ENCODE results near the gene SNRNP200. TPM values are rescaled to one million over a fixed set of nuclear protein-coding genes. Genes with fewer than 3 reads are reported as not detected.

The SNRNP200 gene
- total RNA-seq, 1 experiment from 2014 or later: 202 TPM

DNA sequence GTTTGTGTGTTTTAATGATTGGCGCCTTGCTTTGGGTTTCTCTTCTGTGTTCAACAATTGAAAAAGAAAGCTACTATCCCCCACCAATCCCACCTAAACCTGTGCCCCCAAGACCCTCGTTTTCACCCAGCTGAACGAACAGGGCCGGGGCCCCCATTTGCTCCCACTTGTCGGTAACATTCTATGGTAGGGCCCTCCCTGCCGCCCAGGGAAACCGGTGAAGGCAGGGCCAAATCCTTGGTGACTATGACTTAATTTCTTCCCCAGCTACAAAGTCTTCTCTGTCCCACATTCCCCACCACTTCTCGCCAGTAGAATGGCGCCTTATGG lies 598 bp upstream of the SNRNP200 start:
- intact Hi-C loops (cut with micrococcal nuclease; ENCODE audit: unreplicated experiment): loop anchor here (1.0 to 2.0 kb wide), 2 partner anchors 40 to 203 kb away; partner anchors contain the start of gene CIAO1
- H3K4me3 ChIP-seq (ENCODE audit: low read depth, low read length, poor library complexity, severe bottlenecking): peak overlapping the region; percentile 94
- H3K4me1 ChIP-seq (ENCODE audit: insufficient read depth, low read length, poor library complexity, severe bottlenecking): peaks cover 15% of the 10 kb centered on the region
- H3K36me3 ChIP-seq (ENCODE audit: insufficient read depth, low read length, poor library complexity, severe bottlenecking): peaks cover 34% of the 10 kb centered on the region
- BruUV-seq (replicated peaks): TSS peak; percentile 93
- CTCF ChIA-PET: no interaction called here
- DNase-seq (ENCODE audit: low spot score): no peak
- H3K27me3 ChIP-seq (replicated peaks; ENCODE audit: insufficient read depth, low read depth, low read length, poor library complexity): no peaks in the 10 kb centered on the region
- peak overlapping the region; percentile 90 for H3K27ac ChIP-seq (ENCODE audit: low read depth, low read length, poor library complexity, severe bottlenecking)
- TF ChIP-seq, protein P1, sequence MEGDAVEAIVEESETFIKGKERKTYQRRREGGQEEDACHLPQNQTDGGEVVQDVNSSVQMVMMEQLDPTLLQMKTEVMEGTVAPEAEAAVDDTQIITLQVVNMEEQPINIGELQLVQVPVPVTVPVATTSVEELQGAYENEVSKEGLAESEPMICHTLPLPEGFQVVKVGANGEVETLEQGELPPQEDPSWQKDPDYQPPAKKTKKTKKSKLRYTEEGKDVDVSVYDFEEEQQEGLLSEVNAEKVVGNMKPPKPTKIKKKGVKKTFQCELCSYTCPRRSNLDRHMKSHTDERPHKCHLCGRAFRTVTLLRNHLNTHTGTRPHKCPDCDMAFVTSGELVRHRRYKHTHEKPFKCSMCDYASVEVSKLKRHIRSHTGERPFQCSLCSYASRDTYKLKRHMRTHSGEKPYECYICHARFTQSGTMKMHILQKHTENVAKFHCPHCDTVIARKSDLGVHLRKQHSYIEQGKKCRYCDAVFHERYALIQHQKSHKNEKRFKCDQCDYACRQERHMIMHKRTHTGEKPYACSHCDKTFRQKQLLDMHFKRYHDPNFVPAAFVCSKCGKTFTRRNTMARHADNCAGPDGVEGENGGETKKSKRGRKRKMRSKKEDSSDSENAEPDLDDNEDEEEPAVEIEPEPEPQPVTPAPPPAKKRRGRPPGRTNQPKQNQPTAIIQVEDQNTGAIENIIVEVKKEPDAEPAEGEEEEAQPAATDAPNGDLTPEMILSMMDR (conservative IDR thresholded peaks at IDR 0.05; ENCODE audit: low read depth, low read length): no peak
- no peak for TF ChIP-seq EZH2 (IDR thresholded peaks at IDR 0.05; ENCODE audit: borderline replicate concordance, low read depth, low read length, poor library complexity, severe bottlenecking)
- no peaks in the 10 kb centered on the region for H3K9me3 ChIP-seq (ENCODE audit: low read depth, low read length, poor library complexity, severe bottlenecking)
- POLR2A ChIA-PET (ENCODE audit: low non-redundant PET): interaction anchor here (0.7 kb wide), 1 partner anchor 21 kb away, joined by 3 read pairs; no protein-coding TSS in a partner anchor

DNA sequence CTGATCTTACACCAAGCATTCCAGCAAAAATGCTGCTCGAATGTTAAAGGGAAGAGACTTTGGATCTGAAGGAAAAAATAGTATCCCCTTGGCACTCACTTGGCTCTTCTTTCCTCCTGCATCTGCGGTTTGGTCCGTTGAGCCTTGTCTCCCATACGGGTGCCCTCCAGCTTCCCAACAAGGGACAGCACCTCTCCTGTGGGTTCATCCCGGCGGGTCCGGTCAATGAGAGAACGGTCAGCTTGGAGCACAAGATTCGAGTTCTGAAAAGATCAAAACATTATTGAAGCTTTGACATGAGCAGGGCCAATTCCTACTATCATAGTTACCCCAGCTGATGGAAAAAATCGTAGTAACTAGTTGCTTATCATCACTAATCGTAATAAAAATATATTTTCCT lies 740 bp downstream of the SNRNP200 start:
- ChIA-PET CTCF (no interaction called here), POLR2A (ENCODE audit: low non-redundant PET) (interaction anchor here (0.6 kb wide), 3 partner anchors 8 to 59 kb away, joined by 3 read pairs; no protein-coding TSS in a partner anchor)
- TF ChIP-seq, protein P1 (conservative IDR thresholded peaks at IDR 0.05; ENCODE audit: low read depth, low read length): no peak
- no peak for TF ChIP-seq EZH2 (IDR thresholded peaks at IDR 0.05; ENCODE audit: borderline replicate concordance, low read depth, low read length, poor library complexity, severe bottlenecking)
- no peaks in the 10 kb centered on the region for H3K27me3 ChIP-seq (replicated peaks; ENCODE audit: insufficient read depth, low read depth, low read length, poor library complexity)
- peaks cover 47% of the 10 kb centered on the region for H3K36me3 ChIP-seq (ENCODE audit: insufficient read depth, low read length, poor library complexity, severe bottlenecking)
- BruUV-seq (replicated peaks): no TSS peak
- no peaks in the 10 kb centered on the region for H3K9me3 ChIP-seq (ENCODE audit: low read depth, low read length, poor library complexity, severe bottlenecking)
- H3K4me1 ChIP-seq (ENCODE audit: insufficient read depth, low read length, poor library complexity, severe bottlenecking): peaks cover 15% of the 10 kb centered on the region
- H3K27ac ChIP-seq (ENCODE audit: low read depth, low read length, poor library complexity, severe bottlenecking): peak overlapping the region; percentile 90
- DNase-seq (ENCODE audit: low spot score): no peak
- H3K4me3 ChIP-seq (ENCODE audit: low read depth, low read length, poor library complexity, severe bottlenecking): peak overlapping the region; percentile 94
- intact Hi-C loops (cut with micrococcal nuclease; ENCODE audit: unreplicated experiment): loop anchor here (1.0 kb wide), 1 partner anchor 38 kb away; the partner anchor contains the start of gene CIAO1

DNA sequence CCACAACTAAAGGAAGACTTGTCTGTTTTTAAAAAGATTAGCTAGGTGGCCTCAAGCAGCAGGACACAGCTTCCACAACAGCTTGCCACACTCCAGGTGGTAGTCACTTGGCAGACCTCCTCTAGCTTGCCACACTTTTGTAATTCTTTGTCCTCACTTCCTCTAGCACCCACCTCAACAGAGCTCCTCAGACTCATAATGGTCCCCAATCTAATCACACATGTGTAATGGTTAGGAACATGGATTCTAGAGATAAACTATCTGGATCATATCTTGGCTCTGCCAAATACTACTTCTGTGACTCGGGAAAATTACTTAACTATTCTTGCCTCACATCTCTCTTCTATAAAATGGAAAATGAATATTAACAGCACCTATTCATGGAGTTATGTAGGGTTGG lies 3.5 kb downstream of the SNRNP200 start:
- no peak for TF ChIP-seq EZH2 (IDR thresholded peaks at IDR 0.05; ENCODE audit: borderline replicate concordance, low read depth, low read length, poor library complexity, severe bottlenecking)
- TF ChIP-seq, protein P1 (conservative IDR thresholded peaks at IDR 0.05; ENCODE audit: low read depth, low read length): no peak
- intact Hi-C loops (cut with micrococcal nuclease; ENCODE audit: unreplicated experiment): no loop called here
- ChIA-PET CTCF (no interaction called here), POLR2A (ENCODE audit: low non-redundant PET) (interaction anchor here (0.6 kb wide), 1 partner anchor 38 kb away, joined by 9 read pairs; no protein-coding TSS in a partner anchor)
- Histone ChIP-seq H3K27me3 (replicated peaks; ENCODE audit: insufficient read depth, low read depth, low read length, poor library complexity) (no peaks in the 10 kb centered on the region), H3K9me3 (ENCODE audit: low read depth, low read length, poor library complexity, severe bottlenecking) (no peaks in the 10 kb centered on the region), H3K27ac (ENCODE audit: low read depth, low read length, poor library complexity, severe bottlenecking) (no peak overlapping the region), H3K4me3 (ENCODE audit: low read depth, low read length, poor library complexity, severe bottlenecking) (no peak overlapping the region), H3K36me3 (ENCODE audit: insufficient read depth, low read length, poor library complexity, severe bottlenecking) (peaks cover 75% of the 10 kb centered on the region), H3K4me1 (ENCODE audit: insufficient read depth, low read length, poor library complexity, severe bottlenecking) (peaks cover 15% of the 10 kb centered on the region)
- no TSS peak for BruUV-seq (replicated peaks)
- no peak for DNase-seq (ENCODE audit: low spot score)
